Fibroblast of lung (primary cell): ENCODE results near the gene PLAAT1. TPM values are rescaled to one million over a fixed set of nuclear protein-coding genes. Genes with fewer than 3 reads are reported as not detected.
A peak's percentile ranks its signal among the peaks of the same experiment; 100 is the strongest.

Experiments
- DNase-seq, 2 donors: peaks; one replicate each; pipeline versions ENCODE4 v3.0.0 to v3.0.0-alpha.2; 2010; ENCODE audit warnings: low read depth in 2 of 2
- H2AFZ ChIP-seq: 2 replicates; pipeline ENCODE4 v1.5.1; 2012; ENCODE audit warnings: low read length, control low read depth, inconsistent platforms
- H3K27ac ChIP-seq: 2 replicates; pipeline ENCODE4 v1.5.1; 2011; ENCODE audit warnings: low read length, control low read depth; ENCODE audit not compliant: insufficient read depth
- H3K27me3 ChIP-seq: 2 replicates; pipeline ENCODE4 v1.5.1; 2011; ENCODE audit warnings: mild to moderate bottlenecking, low read length; ENCODE audit not compliant: control insufficient read depth, insufficient read depth
- H3K36me3 ChIP-seq: 2 replicates; pipeline ENCODE4 v1.5.1; 2011; ENCODE audit warnings: low read length; ENCODE audit not compliant: control insufficient read depth, insufficient read depth
- H3K4me1 ChIP-seq: 2 replicates; pipeline ENCODE4 v1.5.1; 2011; ENCODE audit warnings: low read length; ENCODE audit not compliant: control insufficient read depth, insufficient read depth; ENCODE audit errors: extremely low read depth
- H3K4me2 ChIP-seq: 2 replicates; pipeline ENCODE4 v1.5.1; 2011; ENCODE audit warnings: low read length, control low read depth; ENCODE audit not compliant: insufficient read depth; ENCODE audit errors: extremely low read depth
- H3K4me3 ChIP-seq, 4 experiments: fragments of 200-600 bp in 1 of 4; sonication (generic) in 1 of 4; replicated peaks in 1 of 4; 2 replicates each; pipeline ENCODE4 v1.5.1; 2011 to 2016; ENCODE audit warnings: low read length in 4 of 4, low read depth in 3 of 4, mild to moderate bottlenecking in 3 of 4, control low read depth in 2 of 4, inconsistent platforms in 1 of 4, mixed read lengths in 1 of 4; ENCODE audit not compliant: insufficient read depth in 1 of 4; ENCODE audit errors: control extremely low read depth in 1 of 4
- H3K79me2 ChIP-seq: 2 replicates; pipeline ENCODE4 v1.5.1; 2012; ENCODE audit warnings: mild to moderate bottlenecking, low read length, inconsistent platforms; ENCODE audit not compliant: control insufficient read depth, insufficient read depth
- H3K9ac ChIP-seq: 2 replicates; pipeline ENCODE4 v1.5.1; 2011; ENCODE audit warnings: mild to moderate bottlenecking, low read length, control low read depth; ENCODE audit not compliant: insufficient read depth
- H3K9me3 ChIP-seq: 2 replicates; pipeline ENCODE4 v1.5.1; 2012; ENCODE audit warnings: low read depth, low read length; ENCODE audit not compliant: control insufficient read depth, insufficient read depth
- H4K20me1 ChIP-seq: 2 replicates; pipeline ENCODE4 v1.5.1; 2011; ENCODE audit warnings: low read length; ENCODE audit not compliant: control insufficient read depth, insufficient read depth; ENCODE audit errors: extremely low read depth
- CTCF ChIP-seq, 2 donors: IDR thresholded peaks in 1 of 2; conservative IDR thresholded peaks in 1 of 2; 1 replicate in 1 of 2; 2 replicates in 1 of 2; pipeline ENCODE4 v1.5.1; 2011 to 2012; ENCODE audit warnings: low read length in 2 of 2, control low read depth in 1 of 2, inconsistent platforms in 1 of 2, low read depth in 1 of 2, mild to moderate bottlenecking in 1 of 2
- EZH2 ChIP-seq: IDR thresholded peaks from 2 replicates; pipeline ENCODE4 v1.5.1; 2012; ENCODE audit warnings: low read length, control low read depth, mild to moderate bottlenecking; ENCODE audit errors: missing control alignments
- polyA plus RNA-seq, 2 donors: library from polyadenylated mRNA; depleted of rRNA in 1 of 2; stranded (reverse) in 1 of 2; unstranded in 1 of 2; fragments of >200 nt; gene quantifications; 2 replicates each; pipeline ENCODE4 v1.2.1, GENCODE V29; 2011 to 2012; ENCODE audit warnings: missing spikeins in 1 of 2
- total RNA-seq: library from RNA; depleted of rRNA; stranded (reverse); fragments of >200 nt; gene quantifications from 2 replicates; pipeline ENCODE4 v1.2.1, GENCODE V29; 2014

Gene PLAAT1
- total and polyA plus RNA-seq, 2 donors (not counting 1 experiment from before 2014, with no cell fraction given): 0.07 TPM; not detected in 1

GRCh38 chr3:193237030-193237429, 4.0 kb upstream of the PLAAT1 start:
- H3K27me3 ChIP-seq: no peaks in the 10 kb centered on the region
- H3K4me3 ChIP-seq: no peak overlapping the region
- H4K20me1 ChIP-seq: no peaks in the 10 kb centered on the region
- no peak overlapping the region for H3K9ac ChIP-seq
- no peaks in the 10 kb centered on the region for H3K79me2 ChIP-seq
- H3K27ac ChIP-seq: no peak overlapping the region
- H3K4me1 ChIP-seq: no peaks in the 10 kb centered on the region
- H3K4me2 ChIP-seq: no peak overlapping the region
- no peak overlapping the region for H2AFZ ChIP-seq
- no peaks in the 10 kb centered on the region for H3K36me3 ChIP-seq
- TF ChIP-seq CTCF (conservative IDR thresholded peaks at IDR 0.05 in 1 of 2, IDR thresholded peaks at IDR 0.05 in 1 of 2; ENCODE audit: low read depth in 1 of 2, low read length in 2 of 2): no peak
- no peak for TF ChIP-seq EZH2
- H3K9me3 ChIP-seq: no peaks in the 10 kb centered on the region
- DNase-seq: no peak

DNA sequence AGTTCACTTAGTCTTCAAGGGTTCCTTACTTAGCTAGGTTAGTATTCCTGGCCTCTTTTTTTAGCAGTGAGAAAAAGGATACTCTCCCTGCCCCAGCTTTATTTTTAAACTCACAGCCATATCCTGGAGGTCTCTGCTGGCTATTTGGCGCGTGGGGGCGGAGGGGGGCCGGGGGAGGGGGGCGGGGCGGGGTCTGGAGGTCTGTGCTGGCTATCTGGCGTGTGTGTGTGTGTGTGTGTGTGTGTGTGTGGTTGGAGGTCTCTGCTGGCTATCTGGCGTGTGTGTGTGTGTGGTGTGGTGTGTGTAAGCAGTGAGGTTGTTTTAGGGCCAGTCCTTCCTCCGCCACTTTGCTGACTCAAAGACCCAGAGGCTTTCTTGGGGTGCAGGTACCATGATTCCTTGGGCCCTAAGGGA, 579 bp upstream of the PLAAT1 start:
- H3K4me1 ChIP-seq: no peaks in the 10 kb centered on the region
- H3K79me2 ChIP-seq: no peaks in the 10 kb centered on the region
- H3K4me3 ChIP-seq: peak overlapping the region in 3 of 4 experiments; percentile 32 to 46 (median 45)
- no peaks in the 10 kb centered on the region for H3K27me3 ChIP-seq
- no peak overlapping the region for H3K9ac ChIP-seq
- no peaks in the 10 kb centered on the region for H3K9me3 ChIP-seq
- TF ChIP-seq EZH2 (no peak), CTCF (conservative IDR thresholded peaks at IDR 0.05 in 1 of 2, IDR thresholded peaks at IDR 0.05 in 1 of 2; ENCODE audit: low read depth in 1 of 2, low read length in 2 of 2) (no peak)
- DNase-seq: peak in 1 of 2 donors; percentile 44
- peak overlapping the region; percentile 40 for H3K4me2 ChIP-seq
- no peaks in the 10 kb centered on the region for H4K20me1 ChIP-seq
- H2AFZ ChIP-seq: no peak overlapping the region
- no peak overlapping the region for H3K27ac ChIP-seq
- no peaks in the 10 kb centered on the region for H3K36me3 ChIP-seq

DNA sequence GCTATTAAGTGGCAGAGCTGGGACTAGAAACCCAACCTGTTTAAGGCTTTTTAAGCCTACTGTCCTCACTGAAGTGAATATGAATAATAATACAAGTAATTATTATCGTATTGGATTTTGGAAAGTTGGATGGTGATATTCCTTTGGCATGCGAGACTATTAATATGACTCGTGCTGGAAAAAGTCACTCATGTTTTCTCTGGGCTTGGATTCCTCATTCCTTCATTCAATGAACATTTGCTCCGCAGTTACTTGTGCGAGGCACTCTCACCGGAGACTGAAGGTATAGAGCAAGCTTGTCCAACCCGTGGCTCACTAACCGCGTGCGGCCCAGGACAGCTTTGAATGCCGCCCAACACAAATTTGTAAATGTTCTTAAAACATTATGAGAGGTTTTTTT, 694 bp downstream of the PLAAT1 start:
- Histone ChIP-seq H3K27me3 (no peaks in the 10 kb centered on the region), H2AFZ (no peak overlapping the region), H3K4me3 (peak overlapping the region in 1 of 4 experiments; percentile 27), H3K27ac (no peak overlapping the region), H3K9me3 (no peaks in the 10 kb centered on the region), H3K4me2 (no peak overlapping the region), H4K20me1 (no peaks in the 10 kb centered on the region), H3K36me3 (no peaks in the 10 kb centered on the region), H3K4me1 (no peaks in the 10 kb centered on the region), H3K9ac (no peak overlapping the region), H3K79me2 (no peaks in the 10 kb centered on the region)
- TF ChIP-seq EZH2 (no peak), CTCF (conservative IDR thresholded peaks at IDR 0.05 in 1 of 2, IDR thresholded peaks at IDR 0.05 in 1 of 2; ENCODE audit: low read depth in 1 of 2, low read length in 2 of 2) (no peak)
- DNase-seq: peak in 1 of 2 donors; percentile 14
